ENCODE results near the gene TBX4. TPM values are rescaled to one million over a fixed set of nuclear protein-coding genes. Genes with fewer than 3 reads are reported as not detected.

The TBX4 gene
- total and polyA plus RNA-seq, 2 of the 13 experiments (the other 11 are each of a cell fraction or from before 2014, with no cell fraction given): 0.11 to 1.1 TPM

- no peak overlapping the region for H3K4me3 ChIP-seq (replicated peaks in 1 of 3; ENCODE audit: insufficient read depth in 1 of 3, low read depth in 2 of 3, low read length in 3 of 3)
- no peak overlapping the region for H3K4me2 ChIP-seq (ENCODE audit: low read depth, low read length)
- TF ChIP-seq, protein P1, sequence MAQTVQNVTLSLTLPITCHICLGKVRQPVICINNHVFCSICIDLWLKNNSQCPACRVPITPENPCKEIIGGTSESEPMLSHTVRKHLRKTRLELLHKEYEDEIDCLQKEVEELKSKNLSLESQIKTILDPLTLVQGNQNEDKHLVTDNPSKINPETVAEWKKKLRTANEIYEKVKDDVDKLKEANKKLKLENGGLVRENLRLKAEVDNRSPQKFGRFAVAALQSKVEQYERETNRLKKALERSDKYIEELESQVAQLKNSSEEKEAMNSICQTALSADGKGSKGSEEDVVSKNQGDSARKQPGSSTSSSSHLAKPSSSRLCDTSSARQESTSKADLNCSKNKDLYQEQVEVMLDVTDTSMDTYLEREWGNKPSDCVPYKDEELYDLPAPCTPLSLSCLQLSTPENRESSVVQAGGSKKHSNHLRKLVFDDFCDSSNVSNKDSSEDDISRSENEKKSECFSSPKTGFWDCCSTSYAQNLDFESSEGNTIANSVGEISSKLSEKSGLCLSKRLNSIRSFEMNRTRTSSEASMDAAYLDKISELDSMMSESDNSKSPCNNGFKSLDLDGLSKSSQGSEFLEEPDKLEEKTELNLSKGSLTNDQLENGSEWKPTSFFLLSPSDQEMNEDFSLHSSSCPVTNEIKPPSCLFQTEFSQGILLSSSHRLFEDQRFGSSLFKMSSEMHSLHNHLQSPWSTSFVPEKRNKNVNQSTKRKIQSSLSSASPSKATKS (CRISPR knock-in tag; IDR thresholded peaks at IDR 0.05): no peak
- TF ChIP-seq HNF4A (CRISPR knock-in tag; IDR thresholded peaks at IDR 0.05): peak; percentile 25; the same call in 1 of the 2 replicates
- intact Hi-C loops (cut with micrococcal nuclease; ENCODE audit: unreplicated experiment) (no loop called here), in situ Hi-C loops (cut with HindIII; ENCODE audit: extremely low pct_ligation_motif_present, low pct_unique_long_range_greater_than_20kb) (no loop called here)
- no peaks in the 10 kb centered on the region for H3K36me3 ChIP-seq (replicated peaks in 1 of 2; ENCODE audit: control insufficient read depth in 1 of 2, insufficient read depth in 2 of 2, low read length in 2 of 2)
- no peak overlapping the region for H3K9ac ChIP-seq (ENCODE audit: insufficient read depth, low read depth, low read length)
- ATAC-seq: no peak
- H3K9me3 ChIP-seq (ENCODE audit: low read length): no peaks in the 10 kb centered on the region
- no peaks in the 10 kb centered on the region for H4K20me1 ChIP-seq (ENCODE audit: insufficient read depth, low read length)
- H3K4me1 ChIP-seq (ENCODE audit: insufficient read depth, low read length): peaks cover 23% of the 10 kb centered on the region
- CTCF ChIA-PET (ENCODE audit: low intra/inter-chr PET ratio, low total read pairs): no interaction called here
- H3K27ac ChIP-seq (ENCODE audit: extremely low read length, insufficient read depth, low read length): no peak overlapping the region
- no TSS peak for BruUV-seq (replicated peaks)
- 76% methylated on average over 6 of the region's 6 CpGs for WGBS (ENCODE audit: low lambda C conversion rate)
- no peak for FAIRE-seq
- no peak overlapping the region for H2AFZ ChIP-seq (ENCODE audit: low read length)
- no peaks in the 10 kb centered on the region for H3K79me2 ChIP-seq (ENCODE audit: insufficient read depth, low read length)
- no peak for DNase-seq (ENCODE audit: low spot score)
- no peaks in the 10 kb centered on the region for H3K27me3 ChIP-seq (ENCODE audit: control insufficient read depth in 1 of 2, insufficient read depth in 2 of 2, low read length in 2 of 2)
- POLR2A ChIA-PET: no interaction called here
Observed at GRCh38 chr17:61474934-61475333, 22.7 kb downstream of the TBX4 start.

- POLR2A ChIA-PET: no interaction called here
- BruUV-seq (replicated peaks): no TSS peak
Observed at GRCh38 chr17:61475726-61476125, 23.5 kb downstream of the TBX4 start.

More at GRCh38 chr17:61475726-61476125, 23.5 kb downstream of the TBX4 start:
- H3K27me3 ChIP-seq (ENCODE audit: control insufficient read depth in 1 of 2, insufficient read depth in 2 of 2, low read length in 2 of 2): no peaks in the 10 kb centered on the region
- no peak overlapping the region for H3K4me2 ChIP-seq (ENCODE audit: low read depth, low read length)
- FAIRE-seq: no peak
- TF ChIP-seq ATF7-NPFF (CRISPR knock-in tag; IDR thresholded peaks at IDR 0.05; ENCODE audit: low read depth): no peak
- TF ChIP-seq ATF7 (IDR thresholded peaks at IDR 0.05): 0 out of 2 replicates have a peak, but pooled peaks have one; percentile 16
- no peak for TF ChIP-seq ATF7 (CRISPR knock-in tag; IDR thresholded peaks at IDR 0.05)
- H3K36me3 ChIP-seq (replicated peaks in 1 of 2; ENCODE audit: control insufficient read depth in 1 of 2, insufficient read depth in 2 of 2, low read length in 2 of 2): no peaks in the 10 kb centered on the region
- no peak overlapping the region for H3K9ac ChIP-seq (ENCODE audit: insufficient read depth, low read depth, low read length)
- H3K79me2 ChIP-seq (ENCODE audit: insufficient read depth, low read length): no peaks in the 10 kb centered on the region
- intact Hi-C loops (cut with micrococcal nuclease; ENCODE audit: unreplicated experiment) (no loop called here), in situ Hi-C loops (cut with HindIII; ENCODE audit: extremely low pct_ligation_motif_present, low pct_unique_long_range_greater_than_20kb) (no loop called here)
- no peaks in the 10 kb centered on the region for H4K20me1 ChIP-seq (ENCODE audit: insufficient read depth, low read length)
- ATAC-seq: no peak
- peaks cover 16% of the 10 kb centered on the region for H3K4me1 ChIP-seq (ENCODE audit: insufficient read depth, low read length)
- H3K27ac ChIP-seq (ENCODE audit: extremely low read length, insufficient read depth, low read length): no peak overlapping the region
- H2AFZ ChIP-seq (ENCODE audit: low read length): no peak overlapping the region
- H3K4me3 ChIP-seq (replicated peaks in 1 of 3; ENCODE audit: insufficient read depth in 1 of 3, low read depth in 2 of 3, low read length in 3 of 3): no peak overlapping the region
- DNase-seq (ENCODE audit: low spot score): no peak
- 71% methylated on average over 8 of the region's 8 CpGs for WGBS (ENCODE audit: low lambda C conversion rate)
- no peaks in the 10 kb centered on the region for H3K9me3 ChIP-seq (ENCODE audit: low read length)
- CTCF ChIA-PET (ENCODE audit: low intra/inter-chr PET ratio, low total read pairs): no interaction called here

Data from HepG2 (cell line).